Erythroblast (primary cell): ENCODE results near the gene BUD23.
"Not testable (repeated sequence)": the region's sequence is repeated elsewhere in the genome, so short reads cannot be mapped to it uniquely, and the experiment has no call there.

Experiments used
- GATA1 ChIP-seq: IDR thresholded peaks from 2 replicates; pipeline ENCODE4 v1.6.1; 2011; ENCODE audit warnings: low read depth, mild to moderate bottlenecking, control low read depth, low read length, moderate library complexity
- POLR2A ChIP-seq: IDR thresholded peaks from 2 replicates; pipeline ENCODE4 v1.6.1; 2011; ENCODE audit warnings: mild to moderate bottlenecking, low read length

GRCh38 chr7:73720443-73720842, 37.0 kb downstream of the BUD23 start:
- not testable (repeated sequence) for TF ChIP-seq POLR2A, GATA1
